Heart left ventricle (tissue), 16 donors: Measurements from ENCODE around the gene ACSS1. TPM values are rescaled to one million over a fixed set of nuclear protein-coding genes. Genes with fewer than 3 reads are reported as not detected.

Experiments used
- ATAC-seq, 4 donors: fragments of 200-7000 bp; cut with Tn5 transposase; one replicate each; pipeline ENCODE4 v1.9.1; 2020 to 2022; ENCODE audit warnings: moderate library complexity in 4 of 4, mild to moderate bottlenecking in 3 of 4, moderate number of reproducible peaks in 1 of 4
- DNase-seq, 5 donors: peaks; one replicate each; pipeline ENCODE4 v3.0.0-alpha.2; 2020
- H3K27ac ChIP-seq, 12 donors: fragments of 200-600 bp; sonication (generic) in 4 of 12; one replicate each; pipeline versions ENCODE4 v1.5.0 to v1.8.0; 2016 to 2022; ENCODE audit warnings: mild to moderate bottlenecking in 2 of 12
- H3K27me3 ChIP-seq, 9 donors: fragments of 200-600 bp; sonication (generic) in 2 of 9; one replicate each; pipeline versions ENCODE4 v1.5.1 to v1.8.0; 2016 to 2022; ENCODE audit warnings: mild to moderate bottlenecking in 3 of 9
- H3K36me3 ChIP-seq, 9 donors: fragments of 200-600 bp; sonication (generic) in 2 of 9; one replicate each; pipeline versions ENCODE4 v1.5.0 to v1.8.0; 2018 to 2022; ENCODE audit warnings: mild to moderate bottlenecking in 2 of 9
- H3K4me1 ChIP-seq, 12 donors: fragments of 200-600 bp; sonication (generic) in 4 of 12; one replicate each; pipeline versions ENCODE4 v1.5.0 to v1.8.0; 2016 to 2022; ENCODE audit warnings: mild to moderate bottlenecking in 3 of 12
- H3K4me3 ChIP-seq, 12 donors: fragments of 200-600 bp; sonication (generic) in 4 of 12; one replicate each; pipeline versions ENCODE4 v1.5.0 to v1.8.0; 2017 to 2022; ENCODE audit warnings: mild to moderate bottlenecking in 9 of 12, moderate library complexity in 4 of 12
- H3K9me3 ChIP-seq, 12 donors: fragments of 200-600 bp; sonication (generic) in 4 of 12; one replicate each; pipeline versions ENCODE4 v1.5.0 to v1.8.0; 2016 to 2022; ENCODE audit warnings: mild to moderate bottlenecking in 1 of 12
- POLR2A ChIP-seq, 2 donors: fragments of 450-650 bp; IDR thresholded peaks; one replicate each; pipeline ENCODE4 v1.6.1; 2017; ENCODE audit warnings: antibody characterized with exemption in 2 of 2, mild to moderate bottlenecking in 2 of 2, moderate library complexity in 2 of 2
- WGBS, 4 donors: extraction: QIAGEN DNeasy Blood & Tissue Kit in 2 of 4; methylation state at CpG; one replicate each; pipeline versions ENCODE4 v1.1.5 to v1.1.7; 2013 to 2018; 5-methylcytosine and 5-hydroxymethylcytosine counted together
- intact Hi-C, 10 donors: fragments of 100-400 bp; cut with DNase I; formaldehyde crosslinking; loops; one replicate each; pipeline versions ENCODE4 v1.11.1 to v1.14.2; 2022
- polyA plus RNA-seq, 2 donors: library from polyadenylated mRNA; stranded (reverse); fragments of 200-250 nt; gene quantifications; one replicate each; pipeline ENCODE4 v1.2.3, GENCODE V29; 2013
- total RNA-seq, 9 donors: library from RNA; depleted of rRNA in 2 of 9; stranded (reverse); fragments of >200 nt in 2 of 9; fragmentation: NEBNext Ultra II Directional in 3 of 9; extraction: Animal tissue kit (Norgen Biotek cat#: 25700) in 3 of 9; gene quantifications; one replicate each; pipeline versions ENCODE4 v1.1.0 to v1.2.4, GENCODE V29; 2016 to 2023
- TF ChIP-seq, protein P1 (sequence below), 12 donors: fragments of 200-600 bp; sonication (generic) in 4 of 12; IDR thresholded peaks; one replicate each; pipeline versions ENCODE4 v1.5.0 to v1.8.0; 2018 to 2022; ENCODE audit warnings: antibody characterized with exemption in 12 of 12, mild to moderate bottlenecking in 5 of 12
- donor health status: ischemic (EF 13 %, LVEDD 7.1; RV severe dilation, severe dysfunction).
- donor health status: healthy with polysubstance abuse.
- donor health status: DM: no; HTN: yes; CAD: no.
- donor health status: DM: no; HTN: no; CAD: no.
- donor health status: ischemic (EF 25% LVEDD 6.9; RV normal size, moderate dysfunction).
- donor health status: ischemic (EF 25% LVEDD 5.7; RV mildly dilated, moderate dysfunction).
- donor health status: healthy.
- donor health status: DM: yes; HTN: yes; CAD: no.
- donor health status: ischemic (EF 35%, LVEDD 5.7; RV mildly dilated, moderate dysfunction).
- donor health status: nonischemic (EF 11% LVEDD 7.7; RV severe dilation, severe dysfunction).
- donor health status: DM: yes; HTN: yes; CAD: no.
- donor health status: PGD.
- donor health status: ischemic (EF 29% LVEDD 5.4; RV normal size, mild dysfunction).
- donor health status: nonischemic (EF 23%, LVEDD 6.1; RV moderate dilation, normal function).

Gene ACSS1
- total and polyA plus RNA-seq, 11 donors, result 43.5 to 177 (median 81.4) TPM

DNA sequence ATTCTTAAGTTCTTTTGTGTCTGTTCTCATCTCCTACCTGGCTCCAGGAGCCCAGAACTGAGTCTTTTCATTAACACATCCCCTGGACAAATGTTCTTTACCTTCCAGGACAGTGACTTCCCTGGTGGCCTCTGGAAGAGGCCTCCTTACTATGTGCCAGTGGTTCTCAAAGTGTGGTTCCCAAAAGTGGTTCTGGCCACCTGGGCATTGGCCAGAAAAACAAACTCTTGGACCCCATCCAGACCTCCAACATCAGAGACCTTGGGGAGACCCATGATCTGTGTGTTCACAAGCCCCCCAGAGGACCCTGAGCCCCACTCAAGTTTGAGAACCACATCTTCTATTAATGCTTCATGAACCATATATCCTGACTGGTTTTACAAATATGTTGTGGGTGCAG lies 31.2 kb upstream of the ACSS1 start:
- no peak for ATAC-seq
- Histone ChIP-seq H3K4me1 (peaks cover 0 to 9% (median 7%) of the 10 kb centered on the region in 12 donors), H3K36me3 (no peaks in the 10 kb centered on the region), H3K4me3 (no peak overlapping the region), H3K27me3 (peaks cover 16 to 51% (median 28%) of the 10 kb centered on the region in 9 donors), H3K9me3 (no peaks in the 10 kb centered on the region), H3K27ac (no peak overlapping the region)
- no peak for TF ChIP-seq POLR2A (IDR thresholded peaks at IDR 0.05)
- TF ChIP-seq, protein P1, sequence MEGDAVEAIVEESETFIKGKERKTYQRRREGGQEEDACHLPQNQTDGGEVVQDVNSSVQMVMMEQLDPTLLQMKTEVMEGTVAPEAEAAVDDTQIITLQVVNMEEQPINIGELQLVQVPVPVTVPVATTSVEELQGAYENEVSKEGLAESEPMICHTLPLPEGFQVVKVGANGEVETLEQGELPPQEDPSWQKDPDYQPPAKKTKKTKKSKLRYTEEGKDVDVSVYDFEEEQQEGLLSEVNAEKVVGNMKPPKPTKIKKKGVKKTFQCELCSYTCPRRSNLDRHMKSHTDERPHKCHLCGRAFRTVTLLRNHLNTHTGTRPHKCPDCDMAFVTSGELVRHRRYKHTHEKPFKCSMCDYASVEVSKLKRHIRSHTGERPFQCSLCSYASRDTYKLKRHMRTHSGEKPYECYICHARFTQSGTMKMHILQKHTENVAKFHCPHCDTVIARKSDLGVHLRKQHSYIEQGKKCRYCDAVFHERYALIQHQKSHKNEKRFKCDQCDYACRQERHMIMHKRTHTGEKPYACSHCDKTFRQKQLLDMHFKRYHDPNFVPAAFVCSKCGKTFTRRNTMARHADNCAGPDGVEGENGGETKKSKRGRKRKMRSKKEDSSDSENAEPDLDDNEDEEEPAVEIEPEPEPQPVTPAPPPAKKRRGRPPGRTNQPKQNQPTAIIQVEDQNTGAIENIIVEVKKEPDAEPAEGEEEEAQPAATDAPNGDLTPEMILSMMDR (IDR thresholded peaks at IDR 0.05), result no peak
- DNase-seq, result no peak
- intact Hi-C loops, result no loop called here

DNA sequence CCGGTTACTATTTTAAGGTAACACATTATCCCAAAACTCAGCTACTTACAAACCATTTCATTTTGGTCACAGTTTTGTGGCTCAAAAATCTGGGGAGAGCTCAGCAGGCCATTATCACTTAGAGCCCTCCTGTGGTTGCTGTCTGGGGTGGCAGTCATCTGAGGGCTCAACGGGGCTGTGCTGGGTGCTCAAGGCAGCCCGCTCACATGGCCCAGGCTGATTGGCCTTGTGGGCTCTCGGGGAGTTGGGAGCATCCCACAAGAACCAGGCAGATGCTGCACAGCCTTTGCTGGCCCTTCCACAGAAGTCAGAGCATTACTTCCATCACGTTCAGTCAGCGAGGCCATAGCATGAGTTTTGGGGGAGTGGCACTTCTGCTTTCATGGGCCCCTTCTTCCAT lies 30.3 kb upstream of the ACSS1 start:
- Histone ChIP-seq H3K27ac (no peak overlapping the region), H3K4me3 (no peak overlapping the region), H3K4me1 (peaks cover 0 to 18% (median 12%) of the 10 kb centered on the region in 12 donors), H3K9me3 (no peaks in the 10 kb centered on the region), H3K36me3 (no peaks in the 10 kb centered on the region), H3K27me3 (peaks cover 24 to 59% (median 35%) of the 10 kb centered on the region in 9 donors)
- intact Hi-C loops, result no loop called here
- WGBS, 4 donors, result 70 to 81% (median 72%) methylated on average over 5 to 6 of the region's 6 CpGs
- DNase-seq (no peak), ATAC-seq (no peak)
- TF ChIP-seq, protein P1 (IDR thresholded peaks at IDR 0.05), result no peak
- TF ChIP-seq POLR2A (IDR thresholded peaks at IDR 0.05), result no peak

DNA sequence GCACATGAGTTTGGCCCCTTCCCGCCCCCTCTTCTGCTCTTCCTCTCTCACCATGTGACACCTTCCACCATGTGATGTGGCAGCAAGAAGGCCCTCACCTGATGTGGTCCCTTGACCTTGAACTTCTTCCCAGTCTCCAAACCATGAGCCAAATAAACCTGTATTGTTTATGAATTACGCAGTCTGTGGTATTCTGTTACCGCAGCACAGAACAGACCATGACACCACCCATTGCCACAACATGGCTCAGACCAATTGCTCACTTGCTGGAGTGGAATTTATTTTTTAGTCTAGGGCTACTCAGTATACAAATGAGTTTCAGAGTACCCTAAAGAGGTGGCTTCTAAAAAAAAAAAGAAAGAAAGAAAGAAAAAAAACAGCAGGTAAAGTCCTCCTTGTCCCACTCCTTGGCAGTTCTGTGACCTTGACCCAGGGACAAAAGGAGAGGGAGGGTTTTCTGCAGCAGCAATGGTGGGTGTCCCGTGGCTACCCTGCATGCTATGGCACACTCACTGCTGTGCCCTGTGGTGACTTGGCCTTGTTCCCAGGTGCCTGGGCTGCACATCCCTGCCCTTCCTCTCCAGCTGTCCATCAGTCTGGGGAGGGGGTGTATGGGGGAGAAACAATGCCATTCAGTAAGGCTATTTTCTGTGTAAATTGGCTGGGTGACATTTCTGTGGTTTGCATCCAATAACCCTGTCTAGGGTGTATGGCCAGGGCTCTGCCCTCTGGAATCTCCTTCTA lies 29.4 kb upstream of the ACSS1 start:
- intact Hi-C loops, result no loop called here
- Histone ChIP-seq H3K4me3 (no peak overlapping the region), H3K36me3 (no peaks in the 10 kb centered on the region), H3K4me1 (peaks cover 0 to 21% (median 15%) of the 10 kb centered on the region in 12 donors), H3K9me3 (no peaks in the 10 kb centered on the region), H3K27me3 (peaks cover 30 to 68% (median 44%) of the 10 kb centered on the region in 9 donors), H3K27ac (no peak overlapping the region)
- no peak for TF ChIP-seq POLR2A (IDR thresholded peaks at IDR 0.05)
- TF ChIP-seq, protein P1 (IDR thresholded peaks at IDR 0.05), result no peak
- ATAC-seq, result no peak
- DNase-seq, result no peak
- 85 to 87% (median 86%) methylated on average over 4 of the region's 4 CpGs for WGBS, 4 donors

DNA sequence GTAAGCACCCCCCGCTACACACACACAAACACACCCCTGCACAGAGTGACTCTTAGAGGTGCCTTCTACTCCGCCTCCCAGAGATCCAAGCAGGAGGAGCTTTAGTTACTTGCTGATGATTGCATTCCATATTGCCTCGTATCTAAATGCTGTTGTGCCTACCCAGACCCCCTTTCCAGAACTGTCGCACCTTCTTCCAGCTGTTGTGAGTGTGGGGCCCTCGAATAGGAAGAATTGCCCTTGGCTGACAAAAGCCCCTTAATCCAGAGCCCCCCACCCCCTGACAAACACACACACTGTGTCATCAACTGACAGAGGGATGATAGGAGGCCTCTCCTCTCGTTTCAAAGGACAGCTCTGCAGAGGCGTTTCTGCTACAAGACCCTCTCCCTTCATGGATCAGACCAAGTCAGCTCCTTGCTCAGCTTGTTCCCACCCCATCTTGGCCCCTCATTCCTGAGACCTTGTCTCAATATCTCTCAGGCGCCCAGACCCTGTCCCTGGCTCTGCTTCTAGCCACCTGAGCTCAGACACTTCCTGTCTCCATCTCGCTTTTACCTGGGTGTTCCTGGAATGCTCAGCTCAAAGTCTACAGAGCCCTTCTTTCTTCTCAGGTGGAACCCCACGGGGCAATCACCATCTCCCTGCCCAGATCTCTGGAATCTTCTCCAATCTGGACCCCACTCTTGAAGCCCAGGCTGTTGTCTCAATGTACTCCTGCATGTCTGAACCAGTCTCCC lies 28.0 kb upstream of the ACSS1 start:
- Histone ChIP-seq H3K9me3 (no peaks in the 10 kb centered on the region), H3K27me3 (peaks cover 44 to 82% (median 58%) of the 10 kb centered on the region in 9 donors), H3K27ac (no peak overlapping the region), H3K4me3 (no peak overlapping the region), H3K36me3 (no peaks in the 10 kb centered on the region), H3K4me1 (peaks cover 0 to 34% (median 19%) of the 10 kb centered on the region in 12 donors)
- WGBS, 4 donors, result 62 to 75% (median 69%) methylated on average over 10 of the region's 10 CpGs
- intact Hi-C loops, result no loop called here
- DNase-seq (no peak), ATAC-seq (no peak)
- TF ChIP-seq POLR2A (IDR thresholded peaks at IDR 0.05), result no peak
- TF ChIP-seq, protein P1 (IDR thresholded peaks at IDR 0.05), result no peak
